ENCODE measurements around the gene IL22RA2.

Gene IL22RA2

DNA sequence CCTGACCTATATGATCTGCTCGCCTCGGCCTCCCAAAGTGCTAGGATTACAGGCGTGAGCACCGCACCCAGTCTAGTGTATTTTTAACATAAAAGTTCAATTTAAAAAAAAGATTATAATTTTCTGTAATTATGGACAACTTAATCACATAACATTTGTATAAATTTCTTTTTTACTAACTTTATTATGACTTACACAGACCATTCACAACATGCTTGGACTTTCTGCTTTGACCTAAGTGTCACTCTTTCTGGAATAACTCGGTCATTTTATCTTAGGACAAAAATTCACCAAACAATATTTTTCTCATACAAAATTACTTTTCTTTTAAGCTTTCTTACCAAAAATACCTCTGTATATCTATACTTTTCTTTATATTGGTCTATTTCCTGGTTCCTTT is 15.4 kb upstream of the IL22RA2 start:
- H3K4me3 ChIP-seq (ENCODE audit: low read depth, low read length), result no peak overlapping the region
- TF ChIP-seq, protein P1, sequence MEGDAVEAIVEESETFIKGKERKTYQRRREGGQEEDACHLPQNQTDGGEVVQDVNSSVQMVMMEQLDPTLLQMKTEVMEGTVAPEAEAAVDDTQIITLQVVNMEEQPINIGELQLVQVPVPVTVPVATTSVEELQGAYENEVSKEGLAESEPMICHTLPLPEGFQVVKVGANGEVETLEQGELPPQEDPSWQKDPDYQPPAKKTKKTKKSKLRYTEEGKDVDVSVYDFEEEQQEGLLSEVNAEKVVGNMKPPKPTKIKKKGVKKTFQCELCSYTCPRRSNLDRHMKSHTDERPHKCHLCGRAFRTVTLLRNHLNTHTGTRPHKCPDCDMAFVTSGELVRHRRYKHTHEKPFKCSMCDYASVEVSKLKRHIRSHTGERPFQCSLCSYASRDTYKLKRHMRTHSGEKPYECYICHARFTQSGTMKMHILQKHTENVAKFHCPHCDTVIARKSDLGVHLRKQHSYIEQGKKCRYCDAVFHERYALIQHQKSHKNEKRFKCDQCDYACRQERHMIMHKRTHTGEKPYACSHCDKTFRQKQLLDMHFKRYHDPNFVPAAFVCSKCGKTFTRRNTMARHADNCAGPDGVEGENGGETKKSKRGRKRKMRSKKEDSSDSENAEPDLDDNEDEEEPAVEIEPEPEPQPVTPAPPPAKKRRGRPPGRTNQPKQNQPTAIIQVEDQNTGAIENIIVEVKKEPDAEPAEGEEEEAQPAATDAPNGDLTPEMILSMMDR (IDR thresholded peaks at IDR 0.05; ENCODE audit: low read depth, low read length), result no peak

- H3K4me3 ChIP-seq (ENCODE audit: low read depth, low read length), result no peak overlapping the region
- TF ChIP-seq, protein P1 (IDR thresholded peaks at IDR 0.05; ENCODE audit: low read depth, low read length), result no peak
These were observed 11.8 kb upstream of the IL22RA2 start for GRCh38 chr6:137185290-137185689.

- TF ChIP-seq, protein P1 (IDR thresholded peaks at IDR 0.05; ENCODE audit: low read depth, low read length), result no peak
- H3K4me3 ChIP-seq (ENCODE audit: low read depth, low read length), result no peak overlapping the region
These were observed 9.2 kb upstream of the IL22RA2 start for GRCh38 chr6:137182654-137183073.

DNA sequence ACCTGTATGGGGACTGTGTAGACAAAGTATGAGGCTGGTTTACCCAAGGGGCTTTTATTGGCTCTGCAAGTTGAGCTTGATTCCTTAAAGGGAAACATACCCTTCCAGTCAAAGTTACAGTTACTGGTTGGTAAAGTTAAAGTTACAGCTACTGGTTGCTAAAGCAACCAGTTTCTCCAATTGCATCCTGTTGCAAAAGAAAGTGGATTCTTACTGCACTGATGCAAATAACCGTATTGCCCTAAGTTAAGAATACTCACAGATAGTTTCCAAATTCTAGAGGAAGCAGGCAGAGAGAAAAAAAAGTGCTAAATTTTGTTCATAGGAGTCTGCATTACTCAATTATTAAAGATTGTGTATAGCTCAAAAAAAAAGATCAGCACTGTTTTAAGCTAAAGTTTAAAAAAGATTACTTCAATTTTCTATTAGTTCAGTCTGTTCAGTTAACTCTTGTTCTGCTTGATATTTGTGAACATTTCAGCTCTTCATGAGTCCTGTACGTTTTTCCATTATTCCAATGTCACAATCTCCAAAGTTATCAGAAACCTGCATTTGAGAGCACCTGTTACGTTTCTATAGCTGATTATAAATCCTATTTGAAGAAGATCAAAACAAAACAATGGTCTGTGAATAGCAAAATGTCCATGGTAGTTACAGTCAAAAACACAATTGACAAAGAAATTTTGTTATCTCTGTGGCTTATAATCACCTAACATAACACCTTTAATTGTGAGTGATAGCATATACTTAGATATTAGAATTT is 8.6 kb upstream of the IL22RA2 start:
- no peak overlapping the region for H3K4me3 ChIP-seq (ENCODE audit: low read depth, low read length)
- TF ChIP-seq, protein P1 (IDR thresholded peaks at IDR 0.05; ENCODE audit: low read depth, low read length), result no peak

- TF ChIP-seq, protein P1 (IDR thresholded peaks at IDR 0.05; ENCODE audit: low read depth, low read length), result no peak
- H3K4me3 ChIP-seq (ENCODE audit: low read depth, low read length), result no peak overlapping the region
These were observed 4.2 kb upstream of the IL22RA2 start for GRCh38 chr6:137177611-137178010.

GRCh38 chr6:137176729-137177128 is 3.3 kb upstream of the IL22RA2 start:
- TF ChIP-seq, protein P1 (IDR thresholded peaks at IDR 0.05; ENCODE audit: low read depth, low read length), result no peak
- H3K4me3 ChIP-seq (ENCODE audit: low read depth, low read length), result no peak overlapping the region

DNA sequence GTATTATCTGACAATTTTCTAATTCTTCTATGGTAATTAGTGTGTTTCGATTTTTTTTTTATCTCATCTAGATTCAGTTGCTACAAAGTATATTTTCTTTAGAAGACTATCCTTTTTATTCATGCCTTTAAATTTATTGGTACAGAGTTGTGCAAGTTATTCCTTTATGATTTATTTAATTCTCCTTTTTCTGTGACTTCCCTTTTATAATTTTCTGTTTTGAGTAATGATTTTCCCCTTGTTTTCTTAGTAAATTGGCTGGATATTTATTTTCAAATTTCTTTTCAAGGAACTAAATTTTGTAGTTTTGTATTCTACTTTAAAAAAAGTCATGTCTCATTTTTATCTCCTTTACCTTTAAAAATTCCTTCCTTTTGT is 2.4 kb upstream of the IL22RA2 start:
- no peak overlapping the region for H3K4me3 ChIP-seq (ENCODE audit: low read depth, low read length)
- TF ChIP-seq, protein P1 (IDR thresholded peaks at IDR 0.05; ENCODE audit: low read depth, low read length), result no peak

Data from WI38 (cell line).